Measurements from ENCODE around the gene GYPB.
"Not testable (repeated sequence)": the region's sequence is repeated elsewhere in the genome, so short reads cannot be mapped to it uniquely, and the experiment has no call there.

DNA sequence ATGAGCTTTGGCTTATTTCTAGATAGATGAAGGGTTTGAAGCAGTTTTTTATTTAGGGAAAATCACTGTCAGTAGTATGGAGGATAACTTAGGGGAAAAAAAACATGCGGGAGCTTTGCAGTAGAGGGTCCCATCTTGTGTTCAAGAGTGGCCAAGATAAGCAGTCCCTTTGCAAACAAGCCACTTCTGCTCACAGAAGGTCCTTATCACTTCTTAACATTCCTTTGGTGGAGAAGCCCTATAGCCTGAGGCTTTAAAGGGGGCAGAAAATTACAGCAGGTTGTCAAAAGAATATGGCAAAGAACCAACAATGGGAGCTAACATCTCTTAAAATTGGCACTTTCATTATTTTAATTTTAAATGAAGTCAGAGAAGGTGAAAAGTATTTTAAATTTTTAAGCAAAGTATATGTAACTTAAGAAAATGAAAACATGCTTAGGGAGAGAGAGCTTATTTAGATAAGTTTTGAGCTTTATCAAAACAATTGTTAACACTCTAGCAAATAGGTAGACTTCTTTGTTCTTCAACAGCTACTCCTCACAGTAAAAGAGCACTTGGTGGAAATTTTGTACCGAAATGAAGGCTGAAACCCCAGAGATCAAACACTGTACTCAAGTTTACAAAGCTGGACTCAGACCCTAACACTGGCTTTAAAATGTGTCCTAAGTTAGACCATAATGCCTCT is 15.8 kb downstream of the GYPB start:
- TF ChIP-seq EZH2 (IDR thresholded peaks at IDR 0.05; ENCODE audit: borderline replicate concordance, low read depth, low read length, severe bottlenecking); POLR2AphosphoS5 (IDR thresholded peaks at IDR 0.05; ENCODE audit: insufficient read depth, low read depth, low read length): not testable (repeated sequence)
